Measurements from ENCODE around the gene HSPA4.

Gene HSPA4

GRCh38 chr5:133121080-133121479 lies 69.3 kb downstream of the HSPA4 start:
- no peak overlapping the region for H3K4me3 ChIP-seq (ENCODE audit: control insufficient read depth, low read depth, low read length)
- TF ChIP-seq, protein P1, sequence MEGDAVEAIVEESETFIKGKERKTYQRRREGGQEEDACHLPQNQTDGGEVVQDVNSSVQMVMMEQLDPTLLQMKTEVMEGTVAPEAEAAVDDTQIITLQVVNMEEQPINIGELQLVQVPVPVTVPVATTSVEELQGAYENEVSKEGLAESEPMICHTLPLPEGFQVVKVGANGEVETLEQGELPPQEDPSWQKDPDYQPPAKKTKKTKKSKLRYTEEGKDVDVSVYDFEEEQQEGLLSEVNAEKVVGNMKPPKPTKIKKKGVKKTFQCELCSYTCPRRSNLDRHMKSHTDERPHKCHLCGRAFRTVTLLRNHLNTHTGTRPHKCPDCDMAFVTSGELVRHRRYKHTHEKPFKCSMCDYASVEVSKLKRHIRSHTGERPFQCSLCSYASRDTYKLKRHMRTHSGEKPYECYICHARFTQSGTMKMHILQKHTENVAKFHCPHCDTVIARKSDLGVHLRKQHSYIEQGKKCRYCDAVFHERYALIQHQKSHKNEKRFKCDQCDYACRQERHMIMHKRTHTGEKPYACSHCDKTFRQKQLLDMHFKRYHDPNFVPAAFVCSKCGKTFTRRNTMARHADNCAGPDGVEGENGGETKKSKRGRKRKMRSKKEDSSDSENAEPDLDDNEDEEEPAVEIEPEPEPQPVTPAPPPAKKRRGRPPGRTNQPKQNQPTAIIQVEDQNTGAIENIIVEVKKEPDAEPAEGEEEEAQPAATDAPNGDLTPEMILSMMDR (IDR thresholded peaks at IDR 0.05; ENCODE audit: control insufficient read depth, insufficient read depth, low read depth, low read length, missing control alignments) = no peak
- DNase-seq (ENCODE audit: low read depth) = no peak

GRCh38 chr5:133121611-133122150 lies 69.9 kb downstream of the HSPA4 start:
- TF ChIP-seq, protein P1 (IDR thresholded peaks at IDR 0.05; ENCODE audit: control insufficient read depth, insufficient read depth, low read depth, low read length, missing control alignments) = no peak
- no peak overlapping the region for H3K4me3 ChIP-seq (ENCODE audit: control insufficient read depth, low read depth, low read length)
- DNase-seq (ENCODE audit: low read depth) = no peak

GRCh38 chr5:133122711-133123110 lies 70.9 kb downstream of the HSPA4 start:
- TF ChIP-seq, protein P1 (IDR thresholded peaks at IDR 0.05; ENCODE audit: control insufficient read depth, insufficient read depth, low read depth, low read length, missing control alignments) = no peak
- H3K4me3 ChIP-seq (ENCODE audit: control insufficient read depth, low read depth, low read length) = no peak overlapping the region
- no peak for DNase-seq (ENCODE audit: low read depth)

- no peak for DNase-seq (ENCODE audit: low read depth)
- H3K4me3 ChIP-seq (ENCODE audit: control insufficient read depth, low read depth, low read length) = no peak overlapping the region
- TF ChIP-seq, protein P1 (IDR thresholded peaks at IDR 0.05; ENCODE audit: control insufficient read depth, insufficient read depth, low read depth, low read length, missing control alignments) = no peak
Measured at GRCh38 chr5:133123297-133123696, 71.5 kb downstream of the HSPA4 start.

- no peak overlapping the region for H3K4me3 ChIP-seq (ENCODE audit: control insufficient read depth, low read depth, low read length)
- no peak for DNase-seq (ENCODE audit: low read depth)
- TF ChIP-seq, protein P1 (IDR thresholded peaks at IDR 0.05; ENCODE audit: control insufficient read depth, insufficient read depth, low read depth, low read length, missing control alignments) = no peak
Measured at GRCh38 chr5:133124891-133125290, 73.1 kb downstream of the HSPA4 start.

DNA sequence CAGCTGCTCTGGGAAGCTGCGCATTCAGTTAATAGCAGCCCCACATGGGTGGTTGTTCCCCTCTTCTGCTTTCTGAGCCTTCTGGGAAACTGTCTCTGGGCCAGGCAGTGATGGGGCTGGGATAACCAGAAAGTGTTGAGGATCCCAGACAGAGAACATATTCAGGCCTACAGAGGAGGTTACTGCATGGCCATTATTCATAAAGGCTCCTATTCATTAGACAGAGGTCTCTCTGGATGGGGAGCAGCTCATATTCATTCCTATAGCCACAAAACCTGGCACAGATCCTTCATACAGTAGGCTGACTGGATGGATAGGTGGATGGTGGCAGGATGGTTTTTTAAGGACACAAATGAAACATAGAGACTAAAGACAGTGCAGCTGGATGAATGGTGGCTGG lies 76.3 kb downstream of the HSPA4 start:
- no peak overlapping the region for H3K4me3 ChIP-seq (ENCODE audit: control insufficient read depth, low read depth, low read length)

More for the DNA sequence above, 76.3 kb downstream of the HSPA4 start:
- TF ChIP-seq, protein P1 (IDR thresholded peaks at IDR 0.05; ENCODE audit: control insufficient read depth, insufficient read depth, low read depth, low read length, missing control alignments) = no peak
- DNase-seq (ENCODE audit: low read depth) = no peak
